ENCODE measurements around the gene PTPRN2.

PTPRN2 gene

GRCh38 chr7:157750291-157750690, 837.3 kb downstream of the PTPRN2 start:
- no peaks in the 10 kb centered on the region for H3K9me3 ChIP-seq (ENCODE audit: control insufficient read depth in 5 of 5, low read length in 5 of 5)
- H3K4me3 ChIP-seq (ENCODE audit: low read depth in 1 of 5, low read length in 5 of 5) = no peak overlapping the region

GRCh38 chr7:157745721-157746709, 841.6 kb downstream of the PTPRN2 start:
- Histone ChIP-seq H3K9ac (ENCODE audit: low read length in 5 of 5) (no peak overlapping the region), H3K27me3 (ENCODE audit: control insufficient read depth in 5 of 5, insufficient read depth in 4 of 5, low read length in 5 of 5) (peaks cover 0 to 7% (median 4%) of the 10 kb centered on the region in 5 donors), H3K4me3 (ENCODE audit: low read depth in 1 of 5, low read length in 5 of 5) (no peak overlapping the region), H3K9me3 (ENCODE audit: control insufficient read depth in 5 of 5, low read length in 5 of 5) (no peaks in the 10 kb centered on the region), H3K27ac (ENCODE audit: low read depth, low read length) (no peak overlapping the region), H3K36me3 (ENCODE audit: control insufficient read depth in 5 of 5, insufficient read depth in 5 of 5, low read length in 5 of 5) (no peaks in the 10 kb centered on the region), H3K4me1 (ENCODE audit: control insufficient read depth in 5 of 5, insufficient read depth in 5 of 5, low read length in 5 of 5) (peaks cover 0 to 2% (median 0%) of the 10 kb centered on the region in 5 donors)

More at GRCh38 chr7:157750291-157750690, 837.3 kb downstream of the PTPRN2 start:
- H3K9ac ChIP-seq (ENCODE audit: low read length in 5 of 5) = no peak overlapping the region
- H3K27ac ChIP-seq (ENCODE audit: low read depth, low read length) = no peak overlapping the region
- H3K27me3 ChIP-seq (ENCODE audit: control insufficient read depth in 5 of 5, insufficient read depth in 4 of 5, low read length in 5 of 5) = peaks cover 0 to 6% (median 4%) of the 10 kb centered on the region in 5 donors
- no peaks in the 10 kb centered on the region for H3K36me3 ChIP-seq (ENCODE audit: control insufficient read depth in 5 of 5, insufficient read depth in 5 of 5, low read length in 5 of 5)
- peaks cover 0 to 2% (median 0%) of the 10 kb centered on the region in 5 donors for H3K4me1 ChIP-seq (ENCODE audit: control insufficient read depth in 5 of 5, insufficient read depth in 5 of 5, low read length in 5 of 5)

- Histone ChIP-seq H3K4me3 (ENCODE audit: low read depth in 1 of 5, low read length in 5 of 5) (no peak overlapping the region), H3K4me1 (ENCODE audit: control insufficient read depth in 5 of 5, insufficient read depth in 5 of 5, low read length in 5 of 5) (peaks cover 0 to 2% (median 0%) of the 10 kb centered on the region in 5 donors), H3K27me3 (ENCODE audit: control insufficient read depth in 5 of 5, insufficient read depth in 4 of 5, low read length in 5 of 5) (peaks cover 0 to 13% (median 6%) of the 10 kb centered on the region in 5 donors), H3K9ac (ENCODE audit: low read length in 5 of 5) (no peak overlapping the region), H3K9me3 (ENCODE audit: control insufficient read depth in 5 of 5, low read length in 5 of 5) (no peaks in the 10 kb centered on the region), H3K27ac (ENCODE audit: low read depth, low read length) (no peak overlapping the region), H3K36me3 (ENCODE audit: control insufficient read depth in 5 of 5, insufficient read depth in 5 of 5, low read length in 5 of 5) (no peaks in the 10 kb centered on the region)
These were observed 842.6 kb downstream of the PTPRN2 start for GRCh38 chr7:157744786-157745601.

GRCh38 chr7:157743781-157744525, 843.7 kb downstream of the PTPRN2 start:
- Histone ChIP-seq H3K27ac (ENCODE audit: low read depth, low read length) (no peak overlapping the region), H3K4me3 (ENCODE audit: low read depth in 1 of 5, low read length in 5 of 5) (no peak overlapping the region), H3K36me3 (ENCODE audit: control insufficient read depth in 5 of 5, insufficient read depth in 5 of 5, low read length in 5 of 5) (no peaks in the 10 kb centered on the region), H3K4me1 (ENCODE audit: control insufficient read depth in 5 of 5, insufficient read depth in 5 of 5, low read length in 5 of 5) (peaks cover 0 to 2% (median 0%) of the 10 kb centered on the region in 5 donors), H3K9ac (ENCODE audit: low read length in 5 of 5) (no peak overlapping the region), H3K9me3 (ENCODE audit: control insufficient read depth in 5 of 5, low read length in 5 of 5) (no peaks in the 10 kb centered on the region), H3K27me3 (ENCODE audit: control insufficient read depth in 5 of 5, insufficient read depth in 4 of 5, low read length in 5 of 5) (peaks cover 0 to 18% (median 8%) of the 10 kb centered on the region in 5 donors)

GRCh38 chr7:157740251-157740798, 847.3 kb downstream of the PTPRN2 start:
- Histone ChIP-seq H3K4me3 (ENCODE audit: low read depth in 1 of 5, low read length in 5 of 5) (no peak overlapping the region), H3K27ac (ENCODE audit: low read depth, low read length) (no peak overlapping the region), H3K9ac (ENCODE audit: low read length in 5 of 5) (no peak overlapping the region), H3K4me1 (ENCODE audit: control insufficient read depth in 5 of 5, insufficient read depth in 5 of 5, low read length in 5 of 5) (peaks cover 0 to 3% (median 0%) of the 10 kb centered on the region in 5 donors), H3K36me3 (ENCODE audit: control insufficient read depth in 5 of 5, insufficient read depth in 5 of 5, low read length in 5 of 5) (no peaks in the 10 kb centered on the region), H3K27me3 (ENCODE audit: control insufficient read depth in 5 of 5, insufficient read depth in 4 of 5, low read length in 5 of 5) (peaks cover 0 to 26% (median 15%) of the 10 kb centered on the region in 5 donors), H3K9me3 (ENCODE audit: control insufficient read depth in 5 of 5, low read length in 5 of 5) (no peaks in the 10 kb centered on the region)

- Histone ChIP-seq H3K9ac (ENCODE audit: low read length in 5 of 5) (no peak overlapping the region), H3K4me1 (ENCODE audit: control insufficient read depth in 5 of 5, insufficient read depth in 5 of 5, low read length in 5 of 5) (peaks cover 0 to 3% (median 0%) of the 10 kb centered on the region in 5 donors), H3K27ac (ENCODE audit: low read depth, low read length) (no peak overlapping the region), H3K36me3 (ENCODE audit: control insufficient read depth in 5 of 5, insufficient read depth in 5 of 5, low read length in 5 of 5) (no peaks in the 10 kb centered on the region), H3K4me3 (ENCODE audit: low read depth in 1 of 5, low read length in 5 of 5) (no peak overlapping the region), H3K27me3 (ENCODE audit: control insufficient read depth in 5 of 5, insufficient read depth in 4 of 5, low read length in 5 of 5) (peaks cover 0 to 32% (median 15%) of the 10 kb centered on the region in 5 donors), H3K9me3 (ENCODE audit: control insufficient read depth in 5 of 5, low read length in 5 of 5) (no peaks in the 10 kb centered on the region)
These were observed 848.0 kb downstream of the PTPRN2 start for GRCh38 chr7:157739650-157740049.

- Histone ChIP-seq H3K27me3 (ENCODE audit: control insufficient read depth in 5 of 5, insufficient read depth in 4 of 5, low read length in 5 of 5) (peaks cover 0 to 36% (median 15%) of the 10 kb centered on the region in 5 donors), H3K4me3 (ENCODE audit: low read depth in 1 of 5, low read length in 5 of 5) (no peak overlapping the region), H3K4me1 (ENCODE audit: control insufficient read depth in 5 of 5, insufficient read depth in 5 of 5, low read length in 5 of 5) (peaks cover 0 to 3% (median 0%) of the 10 kb centered on the region in 5 donors), H3K27ac (ENCODE audit: low read depth, low read length) (no peak overlapping the region), H3K9me3 (ENCODE audit: control insufficient read depth in 5 of 5, low read length in 5 of 5) (no peaks in the 10 kb centered on the region), H3K9ac (ENCODE audit: low read length in 5 of 5) (no peak overlapping the region), H3K36me3 (ENCODE audit: control insufficient read depth in 5 of 5, insufficient read depth in 5 of 5, low read length in 5 of 5) (no peaks in the 10 kb centered on the region)
These were observed 848.6 kb downstream of the PTPRN2 start for GRCh38 chr7:157739031-157739430.

GRCh38 chr7:157738066-157738460, 849.6 kb downstream of the PTPRN2 start:
- Histone ChIP-seq H3K27ac (ENCODE audit: low read depth, low read length) (no peak overlapping the region), H3K9ac (ENCODE audit: low read length in 5 of 5) (no peak overlapping the region), H3K4me1 (ENCODE audit: control insufficient read depth in 5 of 5, insufficient read depth in 5 of 5, low read length in 5 of 5) (peaks cover 0 to 3% (median 0%) of the 10 kb centered on the region in 5 donors), H3K27me3 (ENCODE audit: control insufficient read depth in 5 of 5, insufficient read depth in 4 of 5, low read length in 5 of 5) (peaks cover 0 to 31% (median 15%) of the 10 kb centered on the region in 5 donors), H3K9me3 (ENCODE audit: control insufficient read depth in 5 of 5, low read length in 5 of 5) (no peaks in the 10 kb centered on the region), H3K4me3 (ENCODE audit: low read depth in 1 of 5, low read length in 5 of 5) (peak overlapping the region in 1 of 5 donors; percentile 14), H3K36me3 (ENCODE audit: control insufficient read depth in 5 of 5, insufficient read depth in 5 of 5, low read length in 5 of 5) (no peaks in the 10 kb centered on the region)
